LHCN-M2 (cell line): ENCODE data around the gene RSPO4. TPM values are rescaled to one million over a fixed set of nuclear protein-coding genes. Genes with fewer than 3 reads are reported as not detected.

ENCODE experiments used
- DNase-seq: peaks from one replicate; pipeline ENCODE4 v3.0.0-alpha.2; 2012; ENCODE audit warnings: low read depth
- total RNA-seq: library from RNA; depleted of rRNA; stranded (reverse); fragments of >200 nt; gene quantifications from 2 replicates; pipeline ENCODE4 v1.2.3, GENCODE V29; 2014

RSPO4 gene
- total RNA-seq, 1 experiment from 2014 or later: not detected

DNA sequence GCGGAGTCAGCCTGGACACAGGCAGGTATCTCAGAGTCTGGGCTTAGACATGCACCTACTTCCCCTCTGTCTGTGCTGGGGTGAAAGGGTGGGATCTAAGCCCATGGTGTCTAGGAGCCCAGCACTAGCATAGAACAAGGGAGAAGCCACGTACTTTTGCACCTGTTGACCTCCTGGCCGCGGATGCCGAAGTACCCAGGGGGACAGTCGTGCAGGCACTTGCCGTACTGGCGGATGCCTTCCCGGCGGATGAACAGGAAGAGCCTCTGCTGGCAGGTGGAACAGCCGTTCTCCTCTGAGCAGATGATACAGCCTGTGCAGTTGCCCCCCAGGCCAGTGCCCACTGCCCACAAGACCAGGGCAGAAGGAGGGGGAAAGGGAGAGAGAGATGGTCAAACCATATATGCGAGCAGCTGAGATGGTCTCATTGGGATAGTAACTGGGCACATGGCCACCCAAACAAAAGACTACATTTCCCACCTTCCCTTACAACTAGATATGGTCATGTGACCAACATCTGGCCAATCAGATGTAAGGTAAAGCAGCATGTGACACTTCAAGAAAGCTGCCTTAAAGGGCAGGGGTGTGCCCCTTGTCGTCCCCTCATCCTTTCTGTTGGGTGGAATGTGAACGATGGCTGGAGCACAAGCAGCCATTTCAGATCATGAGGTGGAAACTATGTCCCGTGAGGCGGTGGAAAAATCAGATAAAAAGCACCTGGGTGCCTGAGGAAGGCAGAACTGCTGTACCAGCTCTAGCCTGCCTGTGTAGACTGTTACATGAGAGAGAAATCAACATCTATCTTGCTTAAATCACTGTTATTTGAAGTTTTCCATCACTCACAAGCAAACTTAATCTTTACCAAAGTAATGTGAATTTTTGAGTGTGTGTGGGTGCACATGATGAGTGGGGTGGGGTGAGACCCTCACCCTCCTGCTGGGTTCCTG, 34.0 kb downstream of the RSPO4 start:
- peak; percentile 49 for DNase-seq

GRCh38 chr20:965956-966355, 36.2 kb downstream of the RSPO4 start:
- DNase-seq: no peak

DNA sequence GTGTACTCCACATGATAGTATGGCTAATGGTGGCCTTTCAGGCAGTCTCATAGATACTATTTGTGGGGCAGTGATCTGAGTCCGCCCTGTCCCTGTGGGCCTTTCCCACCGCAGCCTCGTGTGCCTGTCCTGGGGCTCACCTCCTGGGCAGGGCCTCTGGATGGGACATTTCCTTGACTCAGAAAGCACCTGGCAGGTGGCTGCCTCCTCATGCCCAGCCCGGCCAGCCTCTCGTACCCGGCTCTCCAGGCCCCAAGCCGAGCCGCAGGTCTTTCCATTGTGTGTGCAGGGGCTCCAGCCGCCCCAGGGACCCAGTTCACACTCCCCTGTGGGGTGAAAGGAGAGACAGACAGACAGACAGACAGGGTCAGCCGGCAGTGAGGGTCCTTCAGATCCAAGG, 38.3 kb downstream of the RSPO4 start:
- no peak for DNase-seq

DNA sequence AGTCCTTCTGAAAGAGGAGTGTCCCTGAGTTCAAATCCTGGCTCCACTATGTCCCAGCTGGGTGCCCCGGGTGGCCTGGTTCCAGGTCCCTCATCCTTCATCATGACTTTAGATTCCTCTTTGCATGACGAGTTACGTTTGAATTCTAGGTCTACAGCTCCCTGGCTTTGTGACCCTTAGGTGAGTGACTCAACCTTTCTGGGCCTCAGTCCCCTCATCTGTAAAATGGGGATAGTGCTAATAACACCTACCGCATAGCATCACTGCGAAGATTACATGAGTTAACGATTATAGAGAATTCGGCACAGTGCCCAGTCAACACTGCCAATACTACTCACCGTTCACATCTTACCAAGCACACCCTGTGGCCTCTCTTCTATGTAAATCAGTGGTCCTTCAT, 39.4 kb downstream of the RSPO4 start:
- no peak for DNase-seq

- DNase-seq: no peak
These were observed 39.9 kb downstream of the RSPO4 start for GRCh38 chr20:962223-962622.

DNA sequence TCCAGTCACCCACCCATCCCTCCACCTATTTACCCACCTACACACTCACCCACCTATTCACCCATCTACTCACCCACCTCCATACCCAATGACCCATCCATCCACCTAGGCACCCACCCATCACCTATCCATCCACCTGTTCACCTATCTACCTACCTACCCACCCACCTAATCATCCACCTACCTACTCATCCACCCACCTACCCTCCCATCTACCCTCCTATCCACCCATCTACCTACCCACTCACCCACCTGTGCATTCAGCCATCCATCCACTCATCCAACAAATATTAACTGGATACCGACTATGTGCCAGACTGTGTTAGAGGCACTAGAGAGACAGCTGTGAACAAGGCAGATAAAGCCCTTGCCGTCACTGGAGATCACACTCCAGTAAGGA, 40.3 kb downstream of the RSPO4 start:
- DNase-seq: no peak

DNA sequence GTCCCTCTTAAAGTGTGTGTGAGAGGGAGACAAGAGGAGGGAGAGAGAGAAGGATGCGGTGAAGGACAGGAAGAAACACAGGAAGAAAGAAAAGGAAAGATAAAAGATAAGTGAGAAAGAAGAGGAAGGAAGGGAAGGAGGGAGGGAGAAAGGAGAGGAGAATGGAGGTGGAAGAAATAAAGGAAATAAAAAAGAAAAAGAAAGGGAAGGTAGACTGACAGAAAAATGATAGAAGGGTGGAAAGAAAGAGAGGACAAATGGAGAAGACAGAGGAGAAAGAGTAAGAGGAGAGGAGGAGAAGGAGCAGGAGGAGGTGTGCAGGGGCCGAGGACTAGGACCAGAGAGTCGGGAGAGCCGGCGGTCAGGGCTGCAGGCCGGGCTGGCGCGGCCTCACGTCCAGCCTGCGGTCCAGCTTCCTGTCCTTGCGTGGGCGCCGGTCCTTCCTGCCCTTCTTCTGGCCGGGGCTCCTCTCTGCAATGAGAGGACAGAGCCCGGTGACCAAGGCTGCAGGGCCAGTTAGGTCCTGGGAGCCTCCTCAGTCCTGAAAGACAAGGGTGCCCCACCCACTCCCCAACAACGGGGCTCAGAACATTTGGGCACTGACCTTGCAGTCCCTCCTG, 42.0 kb downstream of the RSPO4 start:
- no peak for DNase-seq

GRCh38 chr20:958936-959815, 42.9 kb downstream of the RSPO4 start:
- no peak for DNase-seq

DNA sequence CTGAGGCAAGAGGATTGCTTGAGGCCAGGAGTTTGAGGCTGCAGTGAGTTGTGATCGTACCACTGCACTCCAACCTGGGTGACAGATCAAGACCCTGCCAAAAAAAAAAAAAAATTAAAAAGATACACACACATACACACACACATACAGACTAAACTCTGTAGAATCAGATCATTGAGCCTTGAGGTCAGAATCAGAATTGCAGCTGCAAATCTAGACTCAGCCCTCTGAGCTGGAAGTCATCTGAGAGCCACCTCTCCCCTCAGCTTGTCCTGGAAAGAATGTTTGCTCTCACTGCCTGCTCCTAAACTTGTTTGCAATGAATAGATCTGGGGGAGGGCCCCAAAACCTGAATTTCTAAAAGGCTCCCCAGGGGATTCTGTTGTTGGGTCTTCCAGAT, 44.6 kb downstream of the RSPO4 start:
- DNase-seq: no peak

DNA sequence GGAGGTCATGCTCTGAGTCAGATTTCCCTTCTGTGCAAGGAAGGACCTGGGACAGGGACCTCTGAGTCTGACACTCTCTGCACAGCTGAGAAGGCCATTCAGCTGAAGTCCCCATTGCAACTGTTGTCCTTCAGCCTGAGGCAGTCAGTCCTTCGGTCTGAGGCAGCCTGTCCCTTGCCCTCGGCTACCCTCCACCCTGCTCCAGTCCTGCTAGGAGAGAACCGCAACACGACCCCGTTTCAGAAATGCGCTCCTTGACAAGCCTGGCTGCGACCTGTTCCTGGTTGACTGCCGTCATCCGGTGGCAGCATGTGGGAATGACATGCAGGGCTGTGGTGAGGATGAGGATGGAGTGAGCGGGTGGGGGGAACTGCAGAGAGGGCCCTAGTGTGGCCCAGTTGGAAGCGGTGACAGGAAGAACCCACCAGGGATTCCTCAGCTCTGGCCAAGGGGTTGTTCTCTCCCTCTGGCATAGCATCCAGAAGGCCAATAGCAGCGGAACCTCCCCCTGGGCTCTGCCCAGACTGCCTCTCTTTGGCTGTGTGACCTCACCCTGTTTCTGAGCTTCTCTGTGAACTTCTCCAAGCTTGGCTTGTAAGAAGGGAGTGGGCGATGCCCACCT, 45.7 kb downstream of the RSPO4 start:
- DNase-seq: peak; percentile 29

GRCh38 chr20:955656-956055, 46.5 kb downstream of the RSPO4 start:
- DNase-seq: no peak

- no peak for DNase-seq
These were observed 47.0 kb downstream of the RSPO4 start for GRCh38 chr20:955111-955510.

DNA sequence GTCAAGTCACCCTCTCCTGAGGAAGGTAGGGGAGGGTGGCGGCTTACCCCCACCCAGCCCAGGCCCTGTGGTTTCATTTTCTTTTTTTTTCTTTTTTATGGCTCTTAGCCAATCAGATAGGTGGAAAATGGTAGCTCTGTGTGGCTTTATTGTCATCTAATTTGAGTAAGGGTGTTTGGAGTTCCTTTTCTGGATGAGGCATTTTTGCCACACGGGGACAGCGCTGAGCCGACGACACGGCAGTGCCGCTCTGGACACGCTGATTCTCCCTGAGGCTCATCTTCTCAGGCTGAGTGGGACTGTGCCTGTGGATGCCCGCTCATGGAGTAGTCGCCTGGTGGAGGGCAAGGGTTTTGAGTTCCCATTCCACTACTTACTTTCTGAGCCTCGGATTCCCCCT, 48.4 kb downstream of the RSPO4 start:
- DNase-seq: no peak

GRCh38 chr20:952196-952795, 49.8 kb downstream of the RSPO4 start:
- DNase-seq: no peak

GRCh38 chr20:951384-952169, 50.5 kb downstream of the RSPO4 start:
- no peak for DNase-seq

- DNase-seq: no peak
These were observed 52.4 kb downstream of the RSPO4 start for GRCh38 chr20:949717-950116.

GRCh38 chr20:946826-947225, 55.3 kb downstream of the RSPO4 start:
- no peak for DNase-seq

DNA sequence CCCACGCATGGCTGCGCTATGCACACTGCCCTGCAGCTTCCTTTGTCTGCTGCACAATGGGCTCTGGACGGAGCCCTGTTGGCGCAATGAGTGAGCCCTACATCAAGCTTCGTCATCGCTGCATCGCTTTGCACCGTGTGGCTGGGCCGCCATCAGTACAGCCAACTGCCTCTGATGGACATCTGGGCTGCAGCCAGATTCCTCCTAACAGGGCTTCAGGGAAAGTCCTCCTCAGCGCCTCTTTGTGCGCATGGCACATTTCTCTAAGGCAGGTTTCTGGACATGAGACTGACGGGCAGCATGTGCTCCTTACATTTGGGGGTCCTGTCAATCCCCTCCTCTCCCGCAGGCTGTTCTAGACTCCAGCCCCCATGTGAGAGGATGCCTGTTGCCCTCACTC, 56.3 kb downstream of the RSPO4 start:
- no peak for DNase-seq

DNA sequence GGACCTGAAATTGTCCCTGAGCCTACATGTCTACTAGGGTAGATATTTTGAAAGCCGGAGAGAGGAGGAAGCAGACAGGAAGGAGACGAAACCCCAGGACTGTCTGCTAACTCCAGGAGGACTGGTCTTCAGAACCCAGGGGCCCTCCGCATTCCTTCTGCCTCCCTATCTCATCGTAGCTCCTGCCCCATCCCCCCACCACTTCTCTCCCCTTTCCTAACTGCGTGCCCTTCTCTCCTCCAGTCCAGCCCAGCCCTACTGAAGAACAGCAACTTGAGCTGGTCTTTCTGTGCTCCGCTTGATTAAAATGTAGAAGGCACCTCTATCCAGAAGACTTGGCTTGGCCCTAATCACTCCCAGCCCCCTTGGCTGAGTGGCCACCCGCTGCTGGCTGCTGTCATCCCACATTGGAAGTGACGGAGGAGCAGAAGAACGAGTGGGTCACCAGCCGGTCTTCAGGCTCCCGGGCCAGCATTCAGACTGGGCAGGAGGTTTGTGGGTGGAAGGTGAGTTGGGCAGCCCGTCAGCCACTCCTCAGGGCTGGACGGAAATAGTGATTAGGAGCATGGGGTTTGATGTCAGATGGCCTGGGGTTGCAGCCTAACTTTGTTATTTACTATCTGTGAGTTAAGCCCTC, 57.2 kb downstream of the RSPO4 start:
- DNase-seq: no peak

DNA sequence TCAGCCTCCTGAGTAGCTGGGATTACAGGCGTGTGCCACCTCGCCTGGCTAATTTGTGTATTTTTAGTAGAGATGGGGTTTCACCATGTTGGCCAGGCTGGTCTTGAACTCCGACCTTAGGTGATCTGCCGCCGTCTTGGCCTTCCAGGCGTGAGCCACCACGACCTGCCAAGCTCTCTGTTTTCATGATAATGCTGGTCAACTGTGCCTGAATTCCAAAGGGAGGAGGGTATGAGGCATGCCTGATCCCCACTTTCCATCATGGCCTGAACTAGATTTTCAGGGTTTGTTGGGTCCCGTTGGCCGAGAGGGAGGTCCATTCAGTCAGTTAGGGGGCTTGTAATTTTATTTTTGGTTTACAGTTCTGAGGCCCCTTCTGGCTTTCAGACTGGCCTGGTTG, 58.0 kb downstream of the RSPO4 start:
- DNase-seq: no peak
